ENCODE measurements around the gene HSP90B1.

Gene HSP90B1

GRCh38 chr12:103930034-103930786, at the start of gene HSP90B1:
Gene HSP90B1 (plus strand): TSS chr12:103930410. CDS start chr12:103930516, 106 bp downstream.
- peak; percentile 99 for DNase-seq

DNA sequence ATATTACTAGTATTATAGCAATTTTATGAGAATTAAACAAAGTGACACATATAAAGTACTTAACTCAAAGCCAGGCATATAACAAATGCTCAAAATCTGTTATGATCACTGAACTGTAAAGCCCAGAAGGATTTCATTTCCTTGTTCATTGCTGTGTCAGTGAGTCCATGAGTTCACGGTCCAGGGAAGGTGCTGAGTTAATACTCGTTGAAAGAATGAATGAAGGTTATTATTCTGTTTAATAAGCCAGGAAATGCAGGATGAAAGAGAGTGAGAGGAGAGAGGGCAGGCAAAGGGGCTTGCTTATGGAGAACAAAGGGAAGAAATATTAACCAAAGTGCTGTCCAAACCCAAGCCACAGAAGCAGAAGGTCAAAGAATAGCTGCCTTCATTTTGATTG, 48.9 kb upstream of the HSP90B1 start:
- DNase-seq: no peak

- no peak for DNase-seq
Measured at GRCh38 chr12:103882861-103883596, 47.2 kb upstream of the HSP90B1 start.

DNA sequence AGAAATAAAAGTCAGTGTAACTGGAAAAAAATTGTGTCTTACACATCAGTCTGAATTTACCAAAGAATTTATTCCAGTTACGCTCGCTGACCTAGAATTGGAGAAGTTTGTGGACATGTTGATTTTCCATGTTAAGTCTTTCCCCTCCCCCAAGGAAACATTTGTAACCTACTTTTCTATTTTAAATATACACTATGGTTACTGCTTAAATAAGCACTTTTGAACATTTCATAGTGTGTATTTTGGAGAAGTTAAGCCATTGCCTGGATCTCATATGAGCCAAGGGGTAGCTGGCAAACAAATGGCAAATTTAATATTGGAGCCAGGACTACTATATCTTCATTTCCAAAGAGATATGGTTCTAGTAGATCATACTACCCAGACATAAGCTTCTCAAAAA, 46.3 kb upstream of the HSP90B1 start:
- DNase-seq: no peak

DNA sequence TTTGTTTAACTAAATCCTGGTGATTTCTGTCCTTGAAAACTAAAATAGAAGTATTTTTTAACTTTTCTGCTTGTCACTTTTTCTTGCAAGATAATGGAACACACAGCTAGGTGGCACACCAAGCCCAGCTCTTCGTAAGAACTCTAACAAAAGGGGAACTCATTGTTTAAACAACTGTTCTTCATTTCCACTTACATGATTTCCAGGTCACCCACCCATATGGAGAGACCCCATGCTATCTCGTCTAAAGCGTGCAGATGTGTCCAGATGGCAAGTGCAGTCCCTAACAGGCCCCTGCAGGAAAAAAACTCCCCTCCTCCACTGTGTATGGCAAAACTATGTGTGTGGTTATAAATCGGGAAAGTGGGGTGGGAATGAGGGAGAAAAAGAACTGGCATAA, 45.9 kb upstream of the HSP90B1 start:
- no peak for DNase-seq

- no peak for DNase-seq
Measured at GRCh38 chr12:103886195-103886797, 43.9 kb upstream of the HSP90B1 start.

DNA sequence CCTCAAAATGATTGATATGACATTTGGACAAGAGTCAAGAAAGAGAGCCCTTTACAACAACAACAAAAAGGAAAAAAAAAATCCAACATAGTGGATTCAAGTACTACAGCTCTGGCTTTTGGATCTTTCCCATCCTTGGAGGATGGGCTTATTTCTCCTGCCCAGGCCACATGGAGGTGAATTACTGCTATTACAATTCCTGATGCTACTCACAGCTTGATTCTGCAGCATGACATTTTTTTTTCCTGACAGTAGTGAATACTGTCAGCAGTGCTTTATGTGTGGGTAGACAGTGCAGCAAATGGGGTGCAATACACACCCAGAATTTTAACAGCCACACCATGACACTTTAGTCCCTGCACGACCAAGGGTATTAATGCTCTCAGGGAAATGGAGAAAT, 42.5 kb upstream of the HSP90B1 start:
- no peak for DNase-seq

DNA sequence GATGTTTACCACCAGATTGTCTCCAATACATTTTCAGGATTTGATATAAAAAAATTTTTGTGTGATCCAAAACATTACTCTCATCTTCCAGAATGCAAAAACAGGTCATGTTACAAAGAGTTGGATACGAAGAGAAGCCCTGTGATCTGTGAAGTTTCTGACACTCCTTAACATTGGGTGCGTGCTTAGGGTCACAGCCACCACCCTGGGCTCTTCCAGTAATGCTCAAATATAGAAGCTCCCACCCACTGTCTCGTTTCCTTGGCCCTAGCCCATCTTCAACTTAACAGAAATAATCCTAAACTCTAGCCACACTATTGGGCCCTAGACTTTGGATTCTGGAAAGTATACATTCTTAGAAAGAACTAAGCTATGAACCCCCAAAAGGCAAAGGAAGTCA, 32.9 kb upstream of the HSP90B1 start:
- no peak for DNase-seq

- peak; percentile 14 for DNase-seq
Measured at GRCh38 chr12:103901518-103902173, 28.6 kb upstream of the HSP90B1 start.

GRCh38 chr12:103903993-103904392, 26.2 kb upstream of the HSP90B1 start:
- no peak for DNase-seq

- no peak for DNase-seq
Measured at GRCh38 chr12:103905730-103906349, 24.4 kb upstream of the HSP90B1 start.

- no peak for DNase-seq
Measured at GRCh38 chr12:103908246-103908541, 22.0 kb upstream of the HSP90B1 start.

GRCh38 chr12:103908877-103909276, 21.3 kb upstream of the HSP90B1 start:
- DNase-seq: no peak

- no peak for DNase-seq
Measured at GRCh38 chr12:103909811-103910210, 20.4 kb upstream of the HSP90B1 start.

DNA sequence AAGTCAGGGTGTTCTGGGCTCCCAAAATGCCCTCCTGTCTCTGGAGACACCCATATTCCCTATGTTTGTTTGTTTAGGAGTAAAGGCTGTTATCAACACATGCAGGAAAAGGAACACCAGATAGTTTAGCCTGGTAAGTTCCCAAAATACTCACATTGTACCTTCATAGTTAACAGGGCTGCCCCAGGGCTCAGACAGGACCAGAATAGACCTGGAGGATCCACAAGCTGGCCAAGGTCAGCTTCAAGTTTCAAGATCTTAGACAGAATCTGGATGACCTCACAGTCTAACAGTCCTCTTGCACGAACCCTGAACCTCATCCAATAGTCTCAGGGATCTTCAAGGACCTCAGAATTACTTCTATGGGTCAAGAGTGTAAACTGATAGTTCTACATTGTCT, 18.1 kb upstream of the HSP90B1 start:
- DNase-seq: no peak

DNA sequence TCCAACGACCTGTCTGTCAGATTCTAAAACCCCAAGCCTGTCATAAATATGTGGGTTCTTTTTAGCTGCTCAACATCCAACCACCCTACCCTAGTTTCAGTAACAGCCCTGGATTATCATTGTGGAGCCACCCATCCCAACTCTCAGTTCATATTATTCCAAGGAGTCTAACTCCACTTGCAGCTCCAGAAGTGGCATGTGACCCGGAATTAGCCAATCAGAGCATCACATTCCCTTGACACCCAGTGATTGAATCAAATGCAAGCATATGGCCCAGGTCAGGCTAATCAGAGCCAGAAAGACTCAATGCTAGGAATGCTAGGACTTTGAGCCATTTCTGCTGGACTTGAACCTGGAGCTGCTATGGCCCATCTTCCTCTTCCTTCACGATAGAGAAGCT, 17.1 kb upstream of the HSP90B1 start:
- DNase-seq: no peak

DNA sequence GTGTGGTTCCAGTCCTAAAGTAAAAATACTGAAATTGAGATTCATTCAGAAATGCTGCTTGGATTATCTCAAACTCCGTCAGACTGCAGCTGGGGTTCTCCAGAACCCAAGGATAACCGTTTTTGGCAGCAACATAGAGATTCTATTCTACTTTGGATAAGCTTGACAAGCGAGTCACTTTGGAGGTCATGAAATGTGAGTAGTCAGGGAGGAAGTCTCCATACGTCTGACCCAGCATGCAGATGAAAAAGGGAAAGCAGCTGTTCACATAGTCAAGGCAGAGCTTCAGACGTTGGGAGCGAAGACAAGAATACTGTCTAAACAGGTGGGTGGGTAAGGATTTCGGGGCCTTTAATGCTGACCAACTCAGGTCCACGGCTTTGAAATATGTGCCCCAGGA, 14.9 kb upstream of the HSP90B1 start:
- DNase-seq: no peak

- DNase-seq: no peak
Measured at GRCh38 chr12:103917873-103918272, 12.3 kb upstream of the HSP90B1 start.

GRCh38 chr12:103924761-103925641, 5.2 kb upstream of the HSP90B1 start:
- no peak for DNase-seq

DNA sequence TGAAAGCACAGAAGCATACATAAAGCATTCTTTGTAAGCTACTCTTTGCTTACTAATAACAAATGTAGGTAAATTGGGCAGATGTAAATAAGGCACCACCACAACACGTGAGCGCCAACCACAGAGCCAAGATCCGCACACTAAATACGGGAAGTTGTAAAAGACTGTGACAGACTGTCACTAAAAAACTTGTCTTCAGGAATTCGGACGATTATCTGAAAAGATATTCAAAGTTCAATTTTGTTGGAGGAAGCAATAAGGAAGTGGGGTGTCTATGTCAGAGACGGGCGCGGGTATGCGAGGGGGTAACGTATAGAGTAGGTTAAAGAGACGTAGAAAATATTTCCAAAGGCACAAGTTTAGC, 1.5 kb upstream of the HSP90B1 start:
- no peak for DNase-seq

- DNase-seq: peak; percentile 89
Measured at GRCh38 chr12:103929046-103929783, 995 bp upstream of the HSP90B1 start.

- DNase-seq: no peak
Measured at GRCh38 chr12:103929784-103930033, 501 bp upstream of the HSP90B1 start.
